HepG2 (cell line): Measurements from ENCODE around the gene CNP. TPM values are rescaled to one million over a fixed set of nuclear protein-coding genes. Genes with fewer than 3 reads are reported as not detected.

Source experiments
- ATF2 ChIP-seq: sonication (generic); formaldehyde crosslinking; IDR thresholded peaks from 2 replicates; pipeline ENCODE4 v1.4.0; 2020; ENCODE audit warnings: missing genetic modification reagents
- FOXJ3 ChIP-seq: sonication (generic); formaldehyde crosslinking; IDR thresholded peaks from 2 replicates; pipeline ENCODE4 v1.4.0; 2020; ENCODE audit warnings: missing genetic modification reagents, mild to moderate bottlenecking, borderline replicate concordance
- GPBP1L1 ChIP-seq: sonication (generic); formaldehyde crosslinking; IDR thresholded peaks from 2 replicates; pipeline ENCODE4 v1.5.0; 2020; ENCODE audit warnings: mild to moderate bottlenecking, missing genetic modification reagents
- HMG20A ChIP-seq: IDR thresholded peaks from 2 replicates; pipeline ENCODE4 v1.6.1; 2016; ENCODE audit warnings: borderline replicate concordance
- MYNN ChIP-seq: sonication (generic); formaldehyde crosslinking; IDR thresholded peaks from 2 replicates; pipeline ENCODE4 v1.4.0; 2020; ENCODE audit warnings: mild to moderate bottlenecking, low read depth, missing genetic modification reagents
- PAF1 ChIP-seq: IDR thresholded peaks from 2 replicates; pipeline ENCODE4 v1.6.1; 2016; ENCODE audit warnings: missing genetic modification reagents, missing compliant biosample characterization
- PRMT3 ChIP-seq: sonication (generic); formaldehyde crosslinking; IDR thresholded peaks from 2 replicates; pipeline ENCODE4 v1.8.1; 2022; ENCODE audit warnings: low read depth, mild to moderate bottlenecking, moderate library complexity, missing genetic modification reagents, borderline replicate concordance
- RCOR2 ChIP-seq: IDR thresholded peaks from 2 replicates; pipeline ENCODE4 v1.6.1; 2016; ENCODE audit warnings: missing biosample characterization, missing genetic modification reagents
- TBL1XR1 ChIP-seq: fragments of 150-350 bp; IDR thresholded peaks from 2 replicates; pipeline ENCODE4 v1.6.1; 2014; ENCODE audit warnings: borderline replicate concordance, low read length; ENCODE audit not compliant: partially characterized antibody
- TFE3 ChIP-seq: IDR thresholded peaks from 2 replicates; pipeline ENCODE4 v1.6.1; 2016
- ZBTB4 ChIP-seq: sonication (generic); formaldehyde crosslinking; IDR thresholded peaks from 2 replicates; pipeline ENCODE4 v1.4.0; 2020; ENCODE audit warnings: missing genetic modification reagents, mild to moderate bottlenecking, borderline replicate concordance
- ZFP36 ChIP-seq: fragments of 150-350 bp; IDR thresholded peaks from 2 replicates; pipeline ENCODE4 v1.6.1; 2018; ENCODE audit warnings: borderline replicate concordance, low read length, low read depth; ENCODE audit not compliant: partially characterized antibody
- ZNF329 ChIP-seq: sonication (generic); formaldehyde crosslinking; IDR thresholded peaks from 2 replicates; pipeline ENCODE4 v1.9.0; 2021; ENCODE audit warnings: low read depth, mild to moderate bottlenecking, missing genetic modification reagents
- ZNF362 ChIP-seq: sonication (generic); formaldehyde crosslinking; IDR thresholded peaks from 2 replicates; pipeline ENCODE4 v1.4.0; 2020; ENCODE audit warnings: missing genetic modification reagents, mild to moderate bottlenecking, borderline replicate concordance
- ZNF7 ChIP-seq: IDR thresholded peaks from 2 replicates; pipeline ENCODE4 v1.6.1; 2016; ENCODE audit warnings: missing biosample characterization, missing genetic modification reagents
- ZNF704 ChIP-seq: sonication (generic); formaldehyde crosslinking; IDR thresholded peaks from 2 replicates; pipeline ENCODE4 v1.8.1; 2023; ENCODE audit warnings: mild to moderate bottlenecking, inconsistent platforms, moderate library complexity, missing genetic modification reagents, borderline replicate concordance
- polyA plus RNA-seq, 8 experiments: library from polyadenylated mRNA; depleted of rRNA in 3 of 8; stranded (reverse) in 7 of 8; unstranded in 1 of 8; fragments of >200 nt; fragmentation: Illumina TruSeq in 4 of 8; extraction: Trizol in 4 of 8; gene quantifications; 2 replicates each; pipeline versions ENCODE4 v1.2.1 to v1.2.3, GENCODE V29; 2011 to 2016; ENCODE audit warnings: low read depth in 4 of 8, missing spikeins in 1 of 8, mixed read lengths in 1 of 8; ENCODE audit not compliant: insufficient read depth in 1 of 8
- total RNA-seq, 5 experiments: library from RNA; depleted of rRNA; stranded (reverse); fragments of >200 nt; fragmentation: Illumina TruSeq; extraction: Trizol; gene quantifications; 2 replicates each; pipeline ENCODE4 v1.2.3, GENCODE V29; 2016; ENCODE audit warnings: low read depth in 1 of 5

CNP gene
- total and polyA plus RNA-seq, 2 of the 13 experiments (the other 11 are each of a cell fraction or from before 2014, with no cell fraction given), result 97.2 to 161 TPM

GRCh38 chr17:41959336-41960095, 7.1 kb upstream of the CNP start (continued):
- no peak for TF ChIP-seq PRMT3 (CRISPR knock-in tag)
- TF ChIP-seq PAF1 (CRISPR knock-in tag), result no peak
- TF ChIP-seq ZNF704 (CRISPR knock-in tag), result no peak
- peak; percentile 30; the same call in 1 of the 2 replicates for TF ChIP-seq FOXJ3 (CRISPR knock-in tag)
- 0 out of 2 replicates have a peak, but pooled peaks have one; percentile 66 for TF ChIP-seq ZNF329 (CRISPR knock-in tag)
- peak; percentile 43 for TF ChIP-seq ATF2
- no peak for TF ChIP-seq GPBP1L1
- TF ChIP-seq ZBTB4 (CRISPR knock-in tag), result no peak
- TF ChIP-seq MYNN (CRISPR knock-in tag), result peak; percentile 42; the same call in 1 of the 2 replicates
- TF ChIP-seq RCOR2 (CRISPR knock-in tag), result no peak; the same call in 1 of the 2 replicates
- no peak; the same call in 1 of the 2 replicates for TF ChIP-seq TFE3 (CRISPR knock-in tag)
- peak; percentile 68; the same call in 1 of the 2 replicates for TF ChIP-seq ZNF362 (CRISPR knock-in tag)
- TF ChIP-seq TBL1XR1, result no peak
- TF ChIP-seq ZFP36, result peak; percentile 15
- TF ChIP-seq HMG20A (CRISPR knock-in tag), result no peak
- peak; percentile 51; the same call in 1 of the 2 replicates for TF ChIP-seq ZNF7 (CRISPR knock-in tag)
